ENCODE measurements around the gene ME3.

DNA sequence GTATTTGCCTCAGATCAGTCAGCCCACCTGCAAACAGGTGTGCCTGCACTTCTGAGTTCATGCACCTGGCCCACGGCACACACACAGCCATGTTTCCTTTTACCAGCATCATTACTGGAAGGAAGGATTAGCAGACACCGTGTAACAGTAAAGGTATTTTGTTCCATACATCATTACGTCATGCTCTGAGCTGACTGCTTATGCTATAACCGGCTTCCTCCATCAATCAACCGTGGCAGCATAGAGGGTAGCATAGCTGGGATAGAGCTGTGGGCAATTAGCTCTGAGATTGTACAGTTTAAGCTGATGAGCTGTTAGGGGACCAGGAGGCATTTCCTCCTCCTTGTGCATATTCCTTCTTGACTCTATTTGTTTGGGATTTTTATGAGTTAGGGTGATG is 102.4 kb downstream of the ME3 start:
- TF ChIP-seq CTCF (conservative IDR thresholded peaks at IDR 0.05 in 1 of 2, IDR thresholded peaks at IDR 0.05 in 1 of 2; ENCODE audit: low read depth in 1 of 2, low read length in 2 of 2) (no peak), EZH2 (IDR thresholded peaks at IDR 0.05; ENCODE audit: low read length, missing control alignments) (no peak)

Measured in fibroblast of lung (primary cell).